H54 (cell line): Measurements from ENCODE around the gene RNF144B.

Experiments used
- DNase-seq: peaks from one replicate; pipeline ENCODE4 v3.0.0; 2011; ENCODE audit warnings: low spot score, mixed read lengths; ENCODE audit not compliant: insufficient read length
- FAIRE-seq: peaks from 3 replicates; lab custom pipeline; 2011; peaks lifted over from hg19 to GRCh38; lab: Jason Lieb, UNC
- POLR2A ChIP-seq: IDR thresholded peaks from 2 replicates; pipeline ENCODE4 v1.6.1; 2011; ENCODE audit warnings: low read depth, mild to moderate bottlenecking, low read length

The RNF144B gene

GRCh38 chr6:18425218-18425617, 38.1 kb downstream of the RNF144B start:
- FAIRE-seq: no peak
- TF ChIP-seq POLR2A: no peak
- no peak for DNase-seq

- FAIRE-seq (no peak), DNase-seq (no peak)
- no peak for TF ChIP-seq POLR2A
Measured at GRCh38 chr6:18427296-18427695, 40.1 kb downstream of the RNF144B start.

DNA sequence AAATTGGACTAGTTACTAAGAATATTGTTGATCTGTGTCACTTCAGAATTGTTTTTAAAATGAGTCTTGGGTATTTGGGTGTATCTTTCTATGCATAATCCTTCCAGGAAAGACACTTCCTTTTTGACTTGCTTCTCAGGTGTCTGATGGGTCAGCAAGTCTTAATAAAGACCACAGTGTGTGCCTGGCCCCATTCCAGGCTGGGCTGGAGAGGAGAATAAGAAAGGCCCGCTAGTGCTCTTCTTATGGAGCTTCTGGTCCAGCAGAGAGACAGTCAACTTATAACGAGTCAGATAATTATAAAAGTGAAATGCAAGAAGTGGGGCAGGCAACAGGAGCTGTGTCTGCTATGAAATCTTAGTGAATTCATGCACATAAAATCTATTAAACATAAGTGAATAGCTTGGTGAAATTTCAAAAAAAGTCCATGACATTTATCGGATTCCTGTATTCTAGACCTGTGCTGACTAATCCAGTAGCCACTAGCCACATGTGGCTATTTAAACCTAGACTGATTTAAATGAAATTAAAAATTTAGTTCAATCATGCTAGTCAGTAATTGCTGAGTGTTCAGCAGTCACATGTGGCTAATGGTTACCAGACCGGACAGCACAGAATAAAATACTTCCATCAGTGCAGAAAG, 42.6 kb downstream of the RNF144B start:
- no peak for FAIRE-seq
- DNase-seq: no peak
- TF ChIP-seq POLR2A: no peak

- no peak for TF ChIP-seq POLR2A
- FAIRE-seq (peak; percentile 43), DNase-seq (no peak)
Measured at GRCh38 chr6:18431581-18431980, 44.4 kb downstream of the RNF144B start.

- peak; percentile 3 for DNase-seq
- peak; percentile 81 for FAIRE-seq
- no peak for TF ChIP-seq POLR2A
Measured at GRCh38 chr6:18432180-18432579, 45.0 kb downstream of the RNF144B start.

GRCh38 chr6:18432619-18433018, 45.5 kb downstream of the RNF144B start:
- TF ChIP-seq POLR2A: no peak
- FAIRE-seq (peak; percentile 62), DNase-seq (no peak)

DNA sequence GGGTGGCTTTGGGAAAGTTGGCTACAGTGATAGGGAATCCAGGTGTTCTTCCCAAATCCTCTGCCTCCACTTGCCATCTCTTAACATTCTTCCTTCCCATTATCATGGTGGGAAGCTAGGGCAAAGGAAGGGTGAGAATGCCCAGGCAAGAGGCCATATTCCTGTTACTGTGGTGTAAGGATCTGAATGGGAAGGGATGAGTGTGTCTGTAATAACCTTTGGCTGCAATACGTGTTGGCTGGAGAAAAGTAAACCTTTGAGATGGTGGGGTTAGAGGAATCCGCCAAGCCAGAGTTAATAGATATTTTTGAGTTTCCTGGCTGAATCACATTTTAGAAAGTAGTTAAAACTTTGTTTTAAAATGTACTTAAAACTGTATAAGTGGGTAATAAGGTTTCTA, 45.9 kb downstream of the RNF144B start:
- no peak for TF ChIP-seq POLR2A
- FAIRE-seq: no peak

DNA sequence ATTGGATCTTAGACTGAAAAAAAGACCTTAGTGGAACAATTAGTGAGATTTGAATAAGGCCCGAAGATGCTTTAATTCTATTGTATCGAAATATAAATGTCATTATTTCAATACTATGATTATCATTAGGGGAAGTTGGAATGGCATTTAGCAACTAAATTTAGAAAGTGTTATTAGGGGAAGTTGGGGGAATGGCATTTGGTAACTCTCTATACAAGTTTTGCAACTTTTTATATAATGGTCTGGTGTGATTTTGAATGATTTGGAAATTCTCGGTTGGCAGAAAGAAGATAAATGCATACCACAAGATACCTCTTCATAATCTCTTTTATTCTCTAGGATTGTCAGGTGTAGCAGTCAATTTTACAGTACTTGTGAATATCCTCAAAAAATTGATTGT, 49.2 kb downstream of the RNF144B start:
- no peak for TF ChIP-seq POLR2A
- no peak for DNase-seq
- no peak for FAIRE-seq

More for the DNA sequence above, 45.9 kb downstream of the RNF144B start:
- no peak for DNase-seq

DNA sequence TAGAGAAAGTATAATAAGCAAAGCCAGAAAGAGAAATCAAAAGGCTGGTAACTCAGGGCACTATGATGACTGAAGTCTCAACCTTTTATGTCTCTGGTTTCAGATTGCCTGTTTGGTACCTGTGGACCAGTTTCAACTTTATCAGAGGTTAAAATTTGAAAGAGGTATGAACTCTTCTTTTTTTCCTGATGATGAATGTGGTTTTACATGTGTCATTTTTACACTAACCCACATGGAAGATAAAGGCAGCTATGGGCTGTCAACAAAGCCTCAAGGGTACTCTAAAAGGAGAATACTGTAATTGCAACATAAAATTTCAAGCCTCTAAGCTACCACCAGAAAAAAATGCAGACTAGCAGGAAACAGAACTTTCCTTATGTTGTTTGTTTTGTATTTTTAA, 52.4 kb downstream of the RNF144B start:
- no peak for TF ChIP-seq POLR2A
- DNase-seq (no peak), FAIRE-seq (no peak)

GRCh38 chr6:18441251-18441979, 54.3 kb downstream of the RNF144B start:
- no peak for TF ChIP-seq POLR2A
- no peak for DNase-seq
- no peak for FAIRE-seq

- no peak for TF ChIP-seq POLR2A
- no peak for DNase-seq
- no peak for FAIRE-seq
Measured at GRCh38 chr6:18444111-18444510, 57.0 kb downstream of the RNF144B start.

DNA sequence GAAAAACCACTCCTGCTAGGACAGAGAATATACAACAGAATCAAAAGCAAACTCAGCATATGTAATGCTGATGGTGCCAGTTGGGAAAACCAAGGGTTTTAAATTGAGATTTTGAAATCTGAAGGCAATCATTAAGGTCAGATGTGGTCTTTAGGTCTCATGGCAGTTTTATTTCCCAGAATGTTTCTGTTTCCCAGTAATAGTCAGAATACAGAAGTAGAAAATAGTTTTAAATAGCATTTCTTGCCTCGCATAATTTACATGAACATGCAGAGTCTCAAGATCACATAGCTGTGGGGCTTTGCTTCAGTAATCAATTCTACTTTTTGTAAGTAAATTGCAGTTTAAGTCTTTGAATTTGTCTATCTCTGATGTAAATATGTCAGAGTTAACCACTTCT, 58.1 kb downstream of the RNF144B start:
- TF ChIP-seq POLR2A: no peak
- no peak for FAIRE-seq

GRCh38 chr6:18446771-18447170, 59.6 kb downstream of the RNF144B start:
- no peak for TF ChIP-seq POLR2A
- no peak for DNase-seq
- FAIRE-seq: no peak

More for the DNA sequence above, 58.1 kb downstream of the RNF144B start:
- no peak for DNase-seq

DNA sequence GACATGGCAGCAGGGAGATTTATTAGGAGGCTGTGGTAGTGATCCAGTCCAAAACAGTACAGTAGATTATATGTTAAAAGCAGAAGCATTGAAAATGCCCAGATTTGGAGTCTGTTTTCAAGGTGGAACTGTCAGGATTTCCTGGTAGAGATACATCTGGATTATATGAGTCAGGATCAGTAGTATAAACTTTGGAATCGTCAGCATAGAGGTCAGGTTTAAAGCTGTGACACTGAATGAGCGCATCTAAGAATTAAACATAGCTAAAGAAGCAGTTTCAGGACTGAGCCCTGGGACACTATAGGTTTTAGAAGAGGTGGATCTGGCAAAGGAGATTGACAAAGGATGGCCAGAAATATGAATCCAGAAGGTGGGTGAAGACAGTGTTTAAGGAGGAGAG, 60.4 kb downstream of the RNF144B start:
- DNase-seq (no peak), FAIRE-seq (no peak)
- TF ChIP-seq POLR2A: no peak

DNA sequence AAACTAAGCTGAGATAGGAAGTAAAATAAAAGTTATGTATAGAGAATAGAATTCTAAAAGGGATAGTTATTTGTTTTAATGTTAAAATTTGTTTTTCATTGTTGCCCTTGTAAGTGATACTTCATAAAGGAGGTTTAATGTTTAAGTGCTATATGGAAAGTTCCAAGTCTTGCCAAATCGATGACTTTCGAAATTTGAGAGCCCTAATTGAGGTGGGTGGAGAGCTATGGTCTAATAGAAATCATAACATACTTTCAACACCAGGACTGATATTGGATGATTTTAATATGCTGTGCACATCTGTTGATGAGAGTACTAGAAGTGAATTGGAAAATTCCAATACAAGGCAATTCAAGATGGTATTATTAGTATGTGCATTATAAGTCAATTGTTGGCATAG, 64.6 kb downstream of the RNF144B start:
- FAIRE-seq (no peak), DNase-seq (no peak)
- TF ChIP-seq POLR2A: no peak
